ENCODE measurements around the gene TTLL5.
A peak's percentile ranks its signal among the peaks of the same experiment; 100 is the strongest.

Gene TTLL5

DNA sequence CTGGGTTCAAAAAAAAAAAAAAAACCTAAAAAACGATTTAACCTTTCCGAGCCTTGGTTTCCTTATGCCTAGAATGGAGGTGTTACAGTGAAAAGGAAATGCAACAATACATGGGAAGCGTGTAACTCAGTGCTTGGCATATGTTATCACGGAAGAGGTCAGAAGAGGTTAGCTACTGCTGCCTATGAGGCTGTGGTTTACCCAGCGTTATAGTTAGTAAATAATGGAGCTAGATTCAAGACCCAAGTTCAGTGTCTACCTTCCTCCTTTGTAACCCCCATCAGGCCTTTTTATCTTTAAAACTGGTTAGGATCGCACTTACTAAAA lies 325.4 kb downstream of the TTLL5 start:
- no peak for DNase-seq (ENCODE audit: low spot score)
- TF ChIP-seq, protein P1, sequence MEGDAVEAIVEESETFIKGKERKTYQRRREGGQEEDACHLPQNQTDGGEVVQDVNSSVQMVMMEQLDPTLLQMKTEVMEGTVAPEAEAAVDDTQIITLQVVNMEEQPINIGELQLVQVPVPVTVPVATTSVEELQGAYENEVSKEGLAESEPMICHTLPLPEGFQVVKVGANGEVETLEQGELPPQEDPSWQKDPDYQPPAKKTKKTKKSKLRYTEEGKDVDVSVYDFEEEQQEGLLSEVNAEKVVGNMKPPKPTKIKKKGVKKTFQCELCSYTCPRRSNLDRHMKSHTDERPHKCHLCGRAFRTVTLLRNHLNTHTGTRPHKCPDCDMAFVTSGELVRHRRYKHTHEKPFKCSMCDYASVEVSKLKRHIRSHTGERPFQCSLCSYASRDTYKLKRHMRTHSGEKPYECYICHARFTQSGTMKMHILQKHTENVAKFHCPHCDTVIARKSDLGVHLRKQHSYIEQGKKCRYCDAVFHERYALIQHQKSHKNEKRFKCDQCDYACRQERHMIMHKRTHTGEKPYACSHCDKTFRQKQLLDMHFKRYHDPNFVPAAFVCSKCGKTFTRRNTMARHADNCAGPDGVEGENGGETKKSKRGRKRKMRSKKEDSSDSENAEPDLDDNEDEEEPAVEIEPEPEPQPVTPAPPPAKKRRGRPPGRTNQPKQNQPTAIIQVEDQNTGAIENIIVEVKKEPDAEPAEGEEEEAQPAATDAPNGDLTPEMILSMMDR (conservative IDR thresholded peaks at IDR 0.05; ENCODE audit: low read depth) = no peak
- POLR2A ChIA-PET (ENCODE audit: low non-redundant PET) = no interaction called here
- CTCF ChIA-PET = interaction anchor here (6.7 kb wide), 1 partner anchor 276 kb away, joined by 65 read pairs; no protein-coding TSS in a partner anchor
- no peak overlapping the region; the same call in 1 of the 2 replicates for H3K27ac ChIP-seq

DNA sequence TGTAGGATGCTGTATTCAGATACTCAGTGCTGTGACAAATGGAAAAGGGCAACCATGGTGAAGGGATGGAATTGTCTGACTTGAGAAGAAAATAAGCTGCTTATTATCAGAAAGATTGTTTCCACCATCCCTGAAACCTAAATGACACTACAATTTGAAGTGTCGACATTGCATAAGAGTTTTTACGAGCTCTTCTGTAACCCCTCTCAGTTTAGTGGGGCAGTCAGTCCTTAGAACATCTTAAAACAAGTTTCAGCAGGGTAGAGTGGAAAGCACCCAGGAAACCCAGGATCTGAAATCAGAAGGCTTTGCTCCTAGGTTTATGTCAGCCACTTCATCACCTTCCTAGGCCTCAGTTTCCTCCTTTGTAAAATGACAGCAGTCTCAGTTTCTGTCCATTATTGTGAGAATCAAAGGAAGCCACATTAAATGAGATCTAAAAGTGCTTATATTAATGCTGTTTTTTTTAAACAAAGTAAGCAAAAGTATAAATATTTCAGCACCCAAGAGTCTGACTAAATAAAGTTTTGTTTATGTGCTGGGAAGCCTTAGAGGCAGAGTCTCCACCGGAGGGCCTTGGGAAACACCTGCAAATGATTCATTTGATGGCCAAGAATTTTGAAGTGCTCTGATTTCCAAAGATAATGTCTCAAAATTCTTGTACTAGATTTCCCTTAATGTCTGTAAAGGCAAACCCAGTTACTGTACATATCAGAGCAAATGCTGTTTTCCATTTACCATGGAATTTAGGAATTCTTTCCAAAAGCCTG lies 326.3 kb downstream of the TTLL5 start:
- no peak for DNase-seq (ENCODE audit: low spot score)
- TF ChIP-seq, protein P1 (conservative IDR thresholded peaks at IDR 0.05; ENCODE audit: low read depth) = no peak
- ChIA-PET POLR2A (ENCODE audit: low non-redundant PET) (no interaction called here), CTCF (interaction anchor here (0.6 kb wide), 1 partner anchor 16 kb away, joined by 6 read pairs; no protein-coding TSS in a partner anchor)
- no peak overlapping the region for H3K27ac ChIP-seq

DNA sequence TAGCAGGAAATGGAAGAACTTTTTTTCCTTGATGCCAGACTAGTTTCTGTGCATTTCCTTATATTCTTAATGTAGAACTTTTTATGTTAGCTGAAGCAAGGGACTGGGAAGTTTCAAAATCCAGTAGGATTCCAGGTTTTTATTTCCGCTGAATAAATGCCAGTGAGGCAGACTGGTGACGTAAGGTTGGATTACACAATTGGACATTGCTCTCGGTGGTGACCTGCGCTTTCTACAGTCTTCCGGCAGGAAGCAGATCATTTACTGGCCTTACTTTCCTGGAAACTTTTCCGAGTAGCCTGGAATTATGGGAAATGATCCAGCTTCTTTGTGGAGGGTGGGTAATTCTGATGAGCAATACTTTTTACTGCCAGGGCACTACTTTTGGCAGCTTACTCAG lies 328.1 kb downstream of the TTLL5 start:
- H3K27ac ChIP-seq = peak overlapping the region; percentile 71; the same call in 1 of the 2 replicates
- ChIA-PET CTCF (interaction anchor here (0.9 kb wide), 1 partner anchor 83 kb away, joined by 3 read pairs; no protein-coding TSS in a partner anchor), POLR2A (ENCODE audit: low non-redundant PET) (no interaction called here)
- TF ChIP-seq, protein P1 (conservative IDR thresholded peaks at IDR 0.05; ENCODE audit: low read depth) = no peak
- DNase-seq (ENCODE audit: low spot score) = no peak

DNA sequence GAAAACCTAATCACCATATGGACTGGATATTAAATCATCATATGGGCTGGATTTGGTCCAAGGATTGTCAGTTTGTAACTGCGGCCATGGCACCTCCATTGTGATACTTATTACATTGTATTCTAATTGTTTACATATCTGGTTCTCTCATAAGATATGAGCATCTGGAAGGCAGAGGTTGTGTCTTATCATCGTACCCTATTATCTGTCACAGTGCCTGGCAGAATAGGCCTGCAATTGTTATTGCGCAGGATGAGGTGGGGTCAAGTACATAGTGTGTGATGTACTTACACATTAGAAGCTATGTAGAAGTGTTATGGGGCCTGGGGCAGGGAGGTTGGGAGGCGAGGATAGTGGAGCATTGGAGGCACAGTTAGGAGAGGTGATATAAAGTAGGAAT lies 329.3 kb downstream of the TTLL5 start:
- ChIA-PET CTCF (interaction anchor here (0.6 kb wide), 1 partner anchor 547 kb away, joined by 3 read pairs; no protein-coding TSS in a partner anchor), POLR2A (ENCODE audit: low non-redundant PET) (no interaction called here)
- no peak overlapping the region for H3K27ac ChIP-seq
- DNase-seq (ENCODE audit: low spot score) = no peak
- TF ChIP-seq, protein P1 (conservative IDR thresholded peaks at IDR 0.05; ENCODE audit: low read depth) = no peak

DNA sequence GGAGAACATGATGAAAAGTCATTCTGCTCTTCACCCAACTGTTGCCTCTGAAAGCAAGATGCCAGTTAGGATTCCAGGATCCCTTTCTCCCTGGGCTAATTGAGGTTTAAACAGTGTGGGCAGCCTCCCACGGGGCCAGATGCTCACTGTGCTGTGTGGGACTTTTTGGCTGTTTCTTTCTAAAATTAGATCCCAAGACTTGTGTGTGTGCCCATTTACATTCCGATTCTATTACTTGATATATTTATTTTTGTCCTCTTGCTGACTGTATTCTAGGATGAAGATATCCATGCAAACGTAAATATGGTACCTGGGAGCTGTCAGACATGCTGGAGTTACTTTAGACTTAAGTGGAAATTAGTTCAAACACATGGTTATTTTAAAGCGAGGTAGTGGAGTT lies 330.7 kb downstream of the TTLL5 start:
- CTCF ChIA-PET = no interaction called here
- DNase-seq (ENCODE audit: low spot score) = no peak
- H3K27ac ChIP-seq = no peak overlapping the region
- TF ChIP-seq, protein P1 (conservative IDR thresholded peaks at IDR 0.05; ENCODE audit: low read depth) = no peak
- POLR2A ChIA-PET (ENCODE audit: low non-redundant PET) = no interaction called here

DNA sequence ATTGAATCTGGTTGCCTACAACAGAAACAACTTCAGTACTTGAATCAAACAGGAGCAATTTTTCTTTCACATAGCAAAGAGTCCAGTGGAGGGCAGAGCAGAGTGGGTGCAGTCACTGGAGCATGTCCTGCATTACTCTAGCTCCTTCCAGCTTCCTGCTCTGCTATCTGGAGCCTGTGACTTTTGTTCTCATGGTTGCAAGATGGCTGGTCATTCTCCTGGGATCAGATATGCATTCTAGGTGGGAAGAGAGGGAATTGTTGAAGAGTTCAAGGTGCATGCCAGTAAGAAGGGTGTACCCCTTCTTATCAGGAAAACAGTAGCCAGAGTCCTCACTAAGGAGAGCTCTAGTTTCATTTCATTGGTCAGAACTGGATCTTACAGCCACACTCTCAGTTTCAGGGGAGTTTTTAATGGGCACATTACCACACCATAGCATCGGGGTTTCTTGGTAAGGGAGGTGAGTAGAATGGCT lies 332.6 kb downstream of the TTLL5 start:
- ChIA-PET CTCF (interaction anchor here (0.7 kb wide), 1 partner anchor 734 kb away, joined by 5 read pairs; no protein-coding TSS in a partner anchor), POLR2A (ENCODE audit: low non-redundant PET) (no interaction called here)
- no peak for DNase-seq (ENCODE audit: low spot score)
- H3K27ac ChIP-seq = no peak overlapping the region
- TF ChIP-seq, protein P1 (conservative IDR thresholded peaks at IDR 0.05; ENCODE audit: low read depth) = no peak
